ENCODE measurements around the gene WDR48.

DNA sequence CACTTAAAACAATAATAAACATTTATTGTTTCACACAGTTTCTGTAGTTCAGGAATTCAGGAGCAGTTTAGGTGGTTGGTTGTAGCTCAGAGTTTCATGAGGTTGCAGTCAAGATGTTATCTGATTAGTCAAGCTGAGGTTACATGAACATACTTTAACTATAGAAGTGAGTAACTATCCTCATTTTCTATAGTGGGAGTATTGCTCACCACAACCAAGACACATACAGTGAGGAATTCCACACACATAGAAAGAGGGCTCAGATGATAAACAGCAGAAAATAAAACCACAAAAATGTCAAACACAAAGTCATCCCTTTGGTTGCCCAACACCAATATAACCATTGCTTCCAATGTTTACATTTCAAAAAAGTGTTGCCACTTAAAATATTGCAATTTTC lies 13.7 kb upstream of the WDR48 start:
- no peak for TF ChIP-seq POLR2A (IDR thresholded peaks at IDR 0.05)
- TF ChIP-seq, protein P1, sequence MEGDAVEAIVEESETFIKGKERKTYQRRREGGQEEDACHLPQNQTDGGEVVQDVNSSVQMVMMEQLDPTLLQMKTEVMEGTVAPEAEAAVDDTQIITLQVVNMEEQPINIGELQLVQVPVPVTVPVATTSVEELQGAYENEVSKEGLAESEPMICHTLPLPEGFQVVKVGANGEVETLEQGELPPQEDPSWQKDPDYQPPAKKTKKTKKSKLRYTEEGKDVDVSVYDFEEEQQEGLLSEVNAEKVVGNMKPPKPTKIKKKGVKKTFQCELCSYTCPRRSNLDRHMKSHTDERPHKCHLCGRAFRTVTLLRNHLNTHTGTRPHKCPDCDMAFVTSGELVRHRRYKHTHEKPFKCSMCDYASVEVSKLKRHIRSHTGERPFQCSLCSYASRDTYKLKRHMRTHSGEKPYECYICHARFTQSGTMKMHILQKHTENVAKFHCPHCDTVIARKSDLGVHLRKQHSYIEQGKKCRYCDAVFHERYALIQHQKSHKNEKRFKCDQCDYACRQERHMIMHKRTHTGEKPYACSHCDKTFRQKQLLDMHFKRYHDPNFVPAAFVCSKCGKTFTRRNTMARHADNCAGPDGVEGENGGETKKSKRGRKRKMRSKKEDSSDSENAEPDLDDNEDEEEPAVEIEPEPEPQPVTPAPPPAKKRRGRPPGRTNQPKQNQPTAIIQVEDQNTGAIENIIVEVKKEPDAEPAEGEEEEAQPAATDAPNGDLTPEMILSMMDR (IDR thresholded peaks at IDR 0.05), result no peak
